Measurements from ENCODE around the gene FCGR3A. TPM values are rescaled to one million over a fixed set of nuclear protein-coding genes. Genes with fewer than 3 reads are reported as not detected.

Gene FCGR3A
- total and polyA plus RNA-seq, 2 of the 8 experiments (the other 6 are each of a cell fraction or from before 2014, with no cell fraction given) = not detected

DNA sequence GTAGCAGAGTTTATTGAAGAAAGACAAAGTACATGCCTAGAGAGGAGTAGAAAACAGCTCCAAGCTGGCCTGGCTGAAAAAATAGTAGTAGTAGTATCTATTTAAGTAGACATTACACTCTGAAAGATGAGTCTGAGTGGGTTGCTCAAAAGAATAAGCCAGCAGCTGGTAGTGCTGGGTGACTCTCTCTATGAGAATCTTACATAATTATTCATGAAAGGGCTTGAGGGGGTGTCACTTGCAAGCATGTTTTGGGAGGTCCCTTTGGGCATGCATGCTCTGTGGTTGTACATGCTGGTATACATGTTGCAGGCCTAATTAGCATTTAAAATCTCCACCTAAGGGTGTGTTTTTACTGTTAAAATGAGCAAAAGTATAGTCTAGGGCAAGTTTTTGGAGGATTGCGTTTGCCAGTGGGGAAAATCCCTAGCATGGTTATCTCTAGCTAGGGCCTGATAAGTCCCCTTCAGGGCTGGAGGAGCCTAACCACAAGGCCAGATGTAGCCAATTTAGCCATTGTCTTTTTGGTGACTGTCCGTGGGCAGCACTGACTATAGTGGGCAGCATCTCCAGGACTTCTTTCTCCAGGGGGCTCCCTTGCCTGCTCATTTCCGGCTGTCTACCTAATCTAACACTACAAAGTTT, 55.4 kb downstream of the FCGR3A start (continued):
- no peak for TF ChIP-seq JUND (IDR thresholded peaks at IDR 0.05; ENCODE audit: low read length)
- TF ChIP-seq, protein P1, sequence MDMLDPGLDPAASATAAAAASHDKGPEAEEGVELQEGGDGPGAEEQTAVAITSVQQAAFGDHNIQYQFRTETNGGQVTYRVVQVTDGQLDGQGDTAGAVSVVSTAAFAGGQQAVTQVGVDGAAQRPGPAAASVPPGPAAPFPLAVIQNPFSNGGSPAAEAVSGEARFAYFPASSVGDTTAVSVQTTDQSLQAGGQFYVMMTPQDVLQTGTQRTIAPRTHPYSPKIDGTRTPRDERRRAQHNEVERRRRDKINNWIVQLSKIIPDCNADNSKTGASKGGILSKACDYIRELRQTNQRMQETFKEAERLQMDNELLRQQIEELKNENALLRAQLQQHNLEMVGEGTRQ (IDR thresholded peaks at IDR 0.05; ENCODE audit: low read length) = no peak
- no peak for TF ChIP-seq CHD2 (IDR thresholded peaks at IDR 0.05; ENCODE audit: low read length)
- no peak for TF ChIP-seq MAX (IDR thresholded peaks at IDR 0.05)
- no peak for TF ChIP-seq FOSL1 (IDR thresholded peaks at IDR 0.05; ENCODE audit: insufficient read depth, low read depth, low read length)

Data from H1 (cell line).